ENCODE results near the gene PRKAG2. TPM values are rescaled to one million over a fixed set of nuclear protein-coding genes. Genes with fewer than 3 reads are reported as not detected.

PRKAG2 gene
- total and polyA plus RNA-seq, 2 of the 8 experiments (the other 6 are each of a cell fraction or from before 2014, with no cell fraction given), result 7.5 to 18.1 TPM

DNA sequence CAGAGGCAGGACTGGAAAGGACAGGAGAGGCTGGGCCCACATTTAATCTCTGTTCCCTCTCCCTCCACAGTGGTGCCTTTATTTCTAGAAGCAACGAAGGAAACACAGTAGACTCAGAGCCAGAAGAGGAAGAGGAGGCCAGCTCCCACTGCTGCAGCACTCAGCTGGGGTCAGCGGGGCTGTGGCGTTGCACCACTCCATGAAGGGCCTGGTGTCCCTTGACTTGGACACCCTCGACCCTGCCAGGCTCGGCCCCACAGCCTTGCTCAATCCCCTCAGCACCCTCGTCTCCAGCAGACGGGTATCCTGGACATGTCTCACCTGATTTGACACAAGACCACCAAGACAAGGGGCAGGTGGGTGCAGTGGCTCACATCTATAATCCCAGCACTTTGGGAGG, 38.8 kb downstream of the PRKAG2 start:
- DNase-seq (ENCODE audit: low read depth in 1 of 2, low spot score in 2 of 2) (no peak), FAIRE-seq (no peak)
- ChIA-PET POLR2A (ENCODE audit: partially characterized antibody) (no interaction called here), CTCF (ENCODE audit: partially characterized antibody) (interaction anchor here (1.0 to 3.0 kb wide), 4 partner anchors 9 to 59 kb away, joined by 3 to 14 read pairs (median 5); no protein-coding TSS in a partner anchor)
- H3K27me3 ChIP-seq (replicated peaks in 1 of 4; ENCODE audit: control insufficient read depth in 3 of 4, extremely low read depth in 1 of 4, insufficient read depth in 3 of 4, low read length in 3 of 4), result no peaks in the 10 kb centered on the region
- no peak overlapping the region for H3K14ac ChIP-seq (ENCODE audit: insufficient read length)
- no peak overlapping the region for H2AK5ac ChIP-seq (ENCODE audit: low read depth, low read length)
- peaks cover 17% of the 10 kb centered on the region; the same call in 1 of the 2 replicates for H3K23me2 ChIP-seq (ENCODE audit: low read depth, low read length)
- 0 out of 2 replicates have a peak overlapping the region, but pooled peaks have one; percentile 27 for H2BK12ac ChIP-seq (ENCODE audit: low read depth, low read length)
- H3K18ac ChIP-seq (ENCODE audit: extremely low read depth, low read length), result peak overlapping the region; percentile 78; the same call in 1 of the 2 replicates
- H2BK5ac ChIP-seq (ENCODE audit: low read depth, low read length), result no peak overlapping the region
- no peak overlapping the region for H4K5ac ChIP-seq (ENCODE audit: insufficient read length, low read depth, low read length)
- peak overlapping the region; percentile 36; the same call in 1 of the 2 replicates for H2BK15ac ChIP-seq (ENCODE audit: low read length)
- H2BK20ac ChIP-seq (ENCODE audit: low read length), result no peak overlapping the region
- H3K4ac ChIP-seq (replicated peaks; ENCODE audit: insufficient read length, low read depth, low read length), result no peak overlapping the region
- H3K27ac ChIP-seq (ENCODE audit: low read depth, low read length), result no peak overlapping the region
- H3K23ac ChIP-seq (ENCODE audit: insufficient read length), result no peak overlapping the region
- 0 out of 4 replicates have a peak overlapping the region, but pooled peaks of 1 of the 2 experiments have one; percentile 6 for H3K4me2 ChIP-seq (ENCODE audit: insufficient read depth in 1 of 2, low read depth in 2 of 2, low read length in 2 of 2)
- 90% methylated on average over 7 of the region's 7 CpGs; no CpG with 5 or more reads in 1 of the 2 experiments for WGBS, 2 experiments (ENCODE audit: extremely low coverage in 1 of 2, insufficient coverage in 1 of 2, insufficient read length in 1 of 2, insufficient replicate concordance in 2 of 2, low coverage in 1 of 2, low lambda C conversion rate in 2 of 2, missing lambda C conversion rate in 1 of 2)
- no peak overlapping the region for H3K4me3 ChIP-seq (ENCODE audit: extremely low read depth in 1 of 4, insufficient read depth in 2 of 4, low read depth in 3 of 4, low read length in 4 of 4)
- H4K8ac ChIP-seq (ENCODE audit: extremely low read depth, insufficient read depth, low read length), result no peak overlapping the region
- no peak overlapping the region for H4K91ac ChIP-seq (replicated peaks; ENCODE audit: insufficient read length, low read length)
- no peaks in the 10 kb centered on the region for H3K79me1 ChIP-seq (ENCODE audit: low read depth, low read length)
- H3K9me3 ChIP-seq (ENCODE audit: insufficient read depth in 2 of 2, low read depth in 1 of 2, low read length in 1 of 2), result no peaks in the 10 kb centered on the region
- no peak overlapping the region for H2BK120ac ChIP-seq (replicated peaks; ENCODE audit: low read depth, low read length)
- no peaks in the 10 kb centered on the region for H4K20me1 ChIP-seq (replicated peaks in 1 of 2; ENCODE audit: control insufficient read depth in 1 of 2, insufficient read depth in 2 of 2, low read length in 2 of 2)
- H2AFZ ChIP-seq (ENCODE audit: low read length), result no peak overlapping the region; the same call in 1 of the 2 replicates
- peaks cover 0 to 18% (median 4%) of the 10 kb centered on the region in 4 experiments; a peak in 4 of 7 replicates for H3K4me1 ChIP-seq (replicated peaks in 1 of 4; ENCODE audit: control insufficient read depth in 3 of 4, insufficient read depth in 4 of 4, low read length in 3 of 4)
- no peaks in the 10 kb centered on the region for H3K36me3 ChIP-seq (ENCODE audit: control insufficient read depth in 2 of 4, insufficient read depth in 4 of 4, low read length in 3 of 4)
- no peak overlapping the region for H3K56ac ChIP-seq (replicated peaks; ENCODE audit: insufficient read length, low read depth, low read length)
- H3K79me2 ChIP-seq (ENCODE audit: control insufficient read depth in 1 of 2, insufficient read depth in 2 of 2, low read length in 2 of 2), result no peaks in the 10 kb centered on the region
- no peak overlapping the region for H3K9ac ChIP-seq (replicated peaks in 1 of 4; ENCODE audit: extremely low read depth in 1 of 4, low read depth in 3 of 4, low read length in 3 of 4)
- TF ChIP-seq KDM1A (IDR thresholded peaks at IDR 0.05; ENCODE audit: borderline replicate concordance, low read length), result no peak
- TF ChIP-seq GTF2F1 (IDR thresholded peaks at IDR 0.05; ENCODE audit: borderline replicate concordance, low read depth, low read length), result no peak
- no peak for TF ChIP-seq CEBPB (IDR thresholded peaks at IDR 0.05; ENCODE audit: low read depth, low read length)
- TF ChIP-seq, protein P1, sequence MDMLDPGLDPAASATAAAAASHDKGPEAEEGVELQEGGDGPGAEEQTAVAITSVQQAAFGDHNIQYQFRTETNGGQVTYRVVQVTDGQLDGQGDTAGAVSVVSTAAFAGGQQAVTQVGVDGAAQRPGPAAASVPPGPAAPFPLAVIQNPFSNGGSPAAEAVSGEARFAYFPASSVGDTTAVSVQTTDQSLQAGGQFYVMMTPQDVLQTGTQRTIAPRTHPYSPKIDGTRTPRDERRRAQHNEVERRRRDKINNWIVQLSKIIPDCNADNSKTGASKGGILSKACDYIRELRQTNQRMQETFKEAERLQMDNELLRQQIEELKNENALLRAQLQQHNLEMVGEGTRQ (IDR thresholded peaks at IDR 0.05; ENCODE audit: low read length), result no peak
- no peak for TF ChIP-seq CBX8 (IDR thresholded peaks at IDR 0.05; ENCODE audit: borderline replicate concordance, low read depth, low read length)
- TF ChIP-seq YY1 (IDR thresholded peaks at IDR 0.05; ENCODE audit: low read depth, low read length), result no peak
- TF ChIP-seq POU5F1 (IDR thresholded peaks at IDR 0.05; ENCODE audit: low read depth, low read length), result no peak
- TF ChIP-seq SAP30 (IDR thresholded peaks at IDR 0.05; ENCODE audit: insufficient read depth, insufficient replicate concordance, low read length), result no peak
- no peak for TF ChIP-seq CTBP2 (IDR thresholded peaks at IDR 0.05; ENCODE audit: borderline replicate concordance, insufficient read depth, insufficient read length, low read length)
- no peak for TF ChIP-seq TEAD4 (IDR thresholded peaks at IDR 0.05; ENCODE audit: low read depth, low read length)
- TF ChIP-seq GABPA (IDR thresholded peaks at IDR 0.05; ENCODE audit: borderline replicate concordance, insufficient read depth, low read length), result no peak
- TF ChIP-seq MAFK (IDR thresholded peaks at IDR 0.05; ENCODE audit: low read depth, low read length), result no peak

Measured in H1 (cell line).